HG03175 (cell line): Measurements from ENCODE around the gene SLC2A4RG.

Experiments used
- ATAC-seq: cut with Tn5 transposase; IDR thresholded peaks from one replicate; pipeline ENCODE4 v1.9.1; 2021; ENCODE audit warnings: mild to moderate bottlenecking, moderate library complexity; ENCODE audit not compliant: unreplicated experiment

The SLC2A4RG gene

GRCh38 chr20:63699466-63700198 is 39.9 kb upstream of the SLC2A4RG start:
- no peak for ATAC-seq

DNA sequence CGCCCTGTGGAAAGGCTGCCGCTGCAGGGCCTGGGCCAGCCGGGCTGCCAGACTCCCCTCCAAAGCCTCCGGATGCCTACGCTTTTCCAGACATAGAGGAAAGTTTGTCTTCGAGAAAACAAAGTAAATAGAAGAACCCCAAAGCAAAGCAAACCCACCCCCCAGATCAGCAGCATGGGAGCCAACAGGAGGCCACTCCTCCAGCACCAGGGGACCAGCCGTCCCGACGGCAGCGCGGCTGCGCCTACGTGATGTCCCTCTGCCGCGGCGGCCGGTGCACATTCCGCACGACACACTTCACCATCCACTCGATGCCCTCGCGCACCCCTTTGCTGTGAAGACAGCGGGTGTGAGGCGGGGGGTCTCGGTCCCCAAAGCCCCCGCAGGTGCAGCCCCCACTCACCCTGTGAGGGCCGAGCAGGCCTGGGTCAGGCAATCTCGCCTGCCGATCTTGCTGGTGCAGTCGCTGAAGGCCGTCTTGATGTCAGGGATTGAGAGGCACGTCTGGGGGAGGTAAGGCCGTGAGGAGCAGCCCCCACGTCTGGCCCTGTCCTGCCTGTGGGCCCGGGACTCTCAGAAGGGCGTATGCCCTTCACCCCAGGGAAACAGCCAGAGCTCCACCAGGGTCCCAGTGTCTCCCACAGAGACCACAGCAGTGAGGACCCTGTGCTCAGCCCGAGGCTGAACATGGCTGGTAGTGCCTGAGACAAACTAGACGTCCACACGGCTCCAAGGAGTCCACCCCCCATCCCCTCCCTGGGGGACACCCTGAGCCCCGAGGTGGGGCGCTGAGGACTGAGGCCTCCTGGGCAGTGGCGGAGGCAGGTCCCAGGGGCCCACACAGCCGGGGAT is 39.2 kb upstream of the SLC2A4RG start:
- ATAC-seq = no peak

DNA sequence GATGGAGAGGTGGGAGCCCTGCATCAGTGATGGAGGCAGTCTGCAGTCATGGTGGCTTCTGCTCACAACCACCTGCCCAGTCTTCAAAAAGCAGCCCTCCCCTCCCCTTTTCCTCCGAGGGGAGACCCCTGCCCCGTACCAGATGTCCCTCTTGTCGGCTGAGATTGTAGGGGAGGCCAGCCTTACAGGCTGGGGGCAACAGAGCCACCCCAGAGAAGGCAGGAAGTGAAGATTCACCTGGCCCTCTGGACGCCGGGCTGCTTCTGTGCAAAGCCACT is 38.6 kb upstream of the SLC2A4RG start:
- ATAC-seq = no peak

DNA sequence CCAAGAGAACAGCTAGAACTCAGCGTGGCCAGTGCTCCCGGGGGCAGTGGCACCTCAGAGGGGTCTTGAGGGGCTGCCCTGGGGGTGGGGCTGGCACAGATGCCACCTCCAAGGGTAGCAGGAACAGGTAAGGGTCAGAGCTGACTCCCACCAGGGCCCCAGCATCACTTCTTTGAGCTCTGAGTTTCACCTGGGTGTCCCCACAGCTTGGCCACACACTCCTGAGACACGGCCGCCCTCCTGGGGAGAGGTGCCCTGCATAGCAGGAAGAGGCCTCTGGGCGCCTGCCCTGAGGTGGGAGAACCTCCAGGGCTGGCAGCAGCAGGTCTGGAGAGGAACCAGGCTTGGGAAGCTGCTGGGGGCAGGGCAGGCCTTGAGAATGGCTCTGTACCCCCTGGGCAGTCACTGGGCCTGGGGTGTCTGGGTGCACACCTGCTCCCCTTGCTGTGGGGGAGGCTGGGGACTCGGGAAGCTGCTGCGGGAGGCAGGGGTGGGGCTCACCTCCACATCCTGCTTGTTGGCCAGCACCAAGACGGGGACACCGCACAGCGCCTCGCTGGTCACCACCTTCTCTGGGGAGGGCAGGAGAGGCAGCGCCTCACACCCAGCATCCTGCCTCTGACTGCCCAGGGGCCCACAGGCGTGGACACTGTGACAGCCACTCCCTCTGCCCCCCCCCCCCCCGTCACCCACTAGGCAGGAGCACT is 38.1 kb upstream of the SLC2A4RG start:
- ATAC-seq = no peak

DNA sequence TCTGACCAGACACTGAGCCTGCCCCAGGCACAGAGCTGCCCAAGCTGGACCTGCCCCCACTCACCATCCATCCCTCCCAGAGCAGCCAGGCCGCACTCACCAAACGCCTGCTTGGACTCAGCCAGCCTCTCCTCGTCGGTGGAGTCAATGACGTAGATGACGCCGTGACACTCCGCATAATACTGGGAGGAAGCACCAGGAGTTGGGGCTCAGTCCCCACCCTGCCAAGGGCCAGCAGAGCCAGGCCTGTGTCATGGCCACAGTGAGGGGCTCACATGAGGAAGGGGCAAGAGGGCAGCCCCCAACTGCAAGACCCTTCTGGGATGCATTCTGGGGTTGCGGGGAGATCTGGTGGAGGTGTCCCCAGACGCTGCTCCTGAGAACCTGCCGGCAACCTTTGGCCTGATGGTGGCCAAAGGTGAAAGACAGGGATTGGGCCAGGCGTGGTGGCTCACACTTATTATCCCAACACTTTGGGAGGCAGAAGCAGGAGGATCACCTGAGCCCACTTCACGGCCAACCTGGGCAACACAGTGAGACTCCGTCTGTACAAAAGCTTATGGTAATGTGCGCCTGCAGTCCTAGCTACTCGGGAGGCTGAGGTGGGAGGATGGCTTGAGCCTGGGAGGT is 37.4 kb upstream of the SLC2A4RG start:
- no peak for ATAC-seq

GRCh38 chr20:63702751-63703470 is 36.7 kb upstream of the SLC2A4RG start:
- ATAC-seq = no peak

- ATAC-seq = no peak
These were observed 36.1 kb upstream of the SLC2A4RG start for GRCh38 chr20:63703471-63703975.

GRCh38 chr20:63703976-63704748 is 35.4 kb upstream of the SLC2A4RG start:
- ATAC-seq = no peak

- ATAC-seq = no peak
These were observed 34.8 kb upstream of the SLC2A4RG start for GRCh38 chr20:63704749-63705117.

GRCh38 chr20:63705232-63706026 is 34.1 kb upstream of the SLC2A4RG start:
- no peak for ATAC-seq

GRCh38 chr20:63706027-63706695 is 33.4 kb upstream of the SLC2A4RG start:
- no peak for ATAC-seq

DNA sequence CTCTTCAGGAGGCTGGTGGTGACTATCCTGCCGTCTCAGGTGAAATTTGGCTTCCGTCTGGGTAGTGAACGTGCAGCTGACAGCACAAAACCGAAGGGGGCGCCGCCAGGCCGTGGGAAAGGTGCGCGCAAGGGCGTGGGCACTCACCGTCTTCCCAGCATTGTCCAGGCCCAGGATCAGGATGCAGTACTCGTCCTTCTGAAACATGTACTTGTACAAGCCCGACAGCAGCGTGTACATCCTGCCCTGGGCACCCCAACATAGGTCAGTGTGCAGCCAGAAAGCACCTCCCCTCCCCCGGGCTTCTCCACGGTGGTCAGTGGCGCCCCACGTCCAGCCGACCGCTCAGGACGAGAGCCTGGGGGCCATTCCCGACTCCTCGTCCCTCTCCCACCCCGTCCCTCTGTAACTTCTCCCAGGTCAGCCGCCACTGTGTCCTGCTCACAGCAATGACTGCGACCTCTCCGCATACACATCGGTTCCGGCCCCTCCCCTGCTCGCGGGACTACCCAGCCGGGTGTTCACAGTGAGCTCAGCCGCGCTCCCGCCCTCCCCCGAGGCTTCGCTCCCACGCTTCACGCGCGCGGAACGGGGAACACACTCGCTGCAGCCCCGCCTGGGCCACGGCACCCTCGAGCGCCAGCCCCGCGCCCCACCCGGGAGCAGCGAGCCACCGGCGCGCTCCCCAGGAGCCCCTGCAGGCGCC is 32.6 kb upstream of the SLC2A4RG start:
- ATAC-seq = peak; percentile 32

- ATAC-seq = peak; percentile 70
These were observed 31.8 kb upstream of the SLC2A4RG start, which contains the start of the genes ARFRP1 and ZGPAT for GRCh38 chr20:63707558-63708300. Gene ARFRP1 (minus strand): TSS chr20:63707976. CDS start chr20:63707091, 885 bp downstream. Gene ZGPAT (plus strand): TSS chr20:63708039. CDS start chr20:63708581, 542 bp downstream.

DNA sequence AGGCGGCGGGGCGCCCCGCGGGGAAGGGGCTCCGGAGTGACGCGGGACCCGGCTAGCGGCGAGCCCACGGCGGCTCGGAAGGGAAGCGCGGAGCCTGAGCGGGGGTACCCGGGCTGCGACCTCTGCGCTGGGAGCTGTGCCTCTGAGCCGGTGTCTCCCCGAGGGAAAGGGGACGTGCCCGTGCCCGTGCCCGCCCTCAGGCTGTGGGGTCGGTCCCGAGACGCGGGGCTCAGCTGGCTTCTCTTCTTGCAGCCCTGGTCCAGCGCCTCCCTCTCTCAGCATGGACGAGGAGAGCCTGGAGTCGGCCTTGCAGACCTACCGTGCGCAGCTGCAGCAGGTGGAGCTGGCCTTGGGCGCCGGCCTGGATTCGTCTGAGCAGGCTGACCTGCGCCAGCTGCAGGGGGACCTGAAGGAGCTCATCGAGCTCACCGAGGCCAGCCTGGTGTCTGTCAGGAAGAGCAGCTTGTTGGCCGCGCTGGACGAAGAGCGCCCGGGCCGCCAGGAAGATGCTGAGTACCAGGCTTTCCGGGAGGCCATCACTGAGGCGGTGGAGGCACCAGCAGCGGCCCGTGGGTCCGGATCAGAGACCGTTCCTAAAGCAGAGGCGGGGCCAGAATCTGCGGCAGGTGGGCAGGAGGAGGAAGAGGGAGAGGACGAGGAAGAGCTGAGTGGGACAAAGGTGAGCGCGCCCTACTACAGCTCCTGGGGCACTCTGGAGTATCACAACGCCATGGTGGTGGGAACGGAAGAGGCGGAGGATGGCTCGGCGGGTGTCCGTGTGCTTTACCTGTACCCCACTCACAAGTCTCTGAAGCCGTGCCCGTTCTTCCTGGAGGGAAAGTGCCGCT is 31.1 kb upstream of the SLC2A4RG start:
- ATAC-seq = peak; percentile 8

DNA sequence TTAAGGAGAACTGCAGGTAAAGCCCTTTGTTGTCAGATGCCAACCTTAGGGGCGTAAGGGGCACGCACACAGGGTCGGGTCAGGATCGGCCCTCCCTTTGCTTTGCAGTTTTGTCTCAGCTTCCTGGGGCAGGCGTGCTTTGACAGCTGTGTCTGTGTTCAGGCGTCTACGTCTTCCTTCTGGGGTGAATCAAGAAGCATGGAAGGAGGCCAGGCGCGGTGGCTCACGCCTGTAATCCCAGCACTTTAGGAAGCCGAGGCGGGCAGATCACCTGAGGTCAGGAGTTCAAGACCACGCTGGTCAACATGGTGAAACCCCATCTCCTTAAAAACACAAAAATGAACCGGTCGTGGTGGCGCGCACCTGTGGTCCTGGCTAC is 30.4 kb upstream of the SLC2A4RG start:
- ATAC-seq = no peak

- no peak for ATAC-seq
These were observed 28.4 kb upstream of the SLC2A4RG start for GRCh38 chr20:63711085-63711645.
